Activated naive CD4-positive, alpha-beta T cell treated with anti-CD3 and anti-CD28 coated beads, Interleukin-2, amount 50 U/mL, for 16 hours (primary cell): ENCODE data around the gene AGAP3.
"Not testable (repeated sequence)": the region's sequence is repeated elsewhere in the genome, so short reads cannot be mapped to it uniquely, and the experiment has no call there.

Experiments used
- DNase-seq: peaks from one replicate; pipeline ENCODE4 v3.0.0-alpha.2; 2020

The AGAP3 gene

DNA sequence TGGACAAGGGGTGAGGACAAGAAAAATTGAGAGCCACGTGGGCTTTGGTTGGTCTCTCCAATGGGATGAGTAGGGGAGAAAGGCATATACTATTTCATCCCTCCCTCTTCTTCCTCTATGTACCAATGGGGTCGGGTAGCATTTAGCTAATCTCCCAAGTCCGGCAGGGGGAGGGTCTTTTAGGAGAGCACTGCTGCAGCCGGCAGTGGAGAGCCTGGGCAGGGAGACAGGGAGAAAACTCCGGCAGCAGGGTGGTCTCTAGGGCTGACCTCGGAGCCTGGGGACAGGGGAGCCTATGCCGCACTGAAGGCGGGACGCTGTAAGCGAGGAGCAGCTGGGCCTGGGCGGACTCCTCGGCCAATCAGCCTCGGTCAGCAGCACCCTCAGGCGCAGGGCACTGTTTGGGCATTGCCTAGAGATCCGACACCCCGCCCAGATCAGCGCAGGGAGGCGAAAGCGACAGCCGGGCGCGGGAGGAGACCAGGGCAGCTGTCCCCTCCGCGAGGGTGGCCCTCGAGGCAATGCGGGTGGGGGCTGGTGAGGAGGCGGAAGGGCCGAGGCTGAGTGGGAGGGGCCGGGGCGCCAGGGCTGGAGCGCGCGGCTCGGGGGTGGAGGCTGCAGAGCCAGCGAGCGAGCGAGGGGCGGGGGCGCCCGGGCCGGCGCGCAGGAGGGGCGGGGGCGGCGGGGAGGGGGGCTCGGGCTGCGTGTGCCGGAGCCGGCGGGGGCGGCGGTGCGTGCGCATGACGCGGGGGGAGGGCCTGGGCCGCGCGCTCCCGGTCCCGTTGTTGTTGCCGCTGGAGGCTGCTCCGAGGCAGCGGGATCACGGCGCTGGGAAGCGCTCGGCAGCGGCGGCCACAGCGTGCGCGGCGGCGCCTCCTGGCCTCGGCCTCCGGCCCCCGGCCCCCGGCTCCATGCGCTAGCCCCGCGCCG, at the start of gene AGAP3:
TSS of gene AGAP3 (plus strand) at position 785 of the 930 bp plus-strand sequence. CDS start 267 bp downstream, outside the sequence.
- DNase-seq = peak; percentile 72

DNA sequence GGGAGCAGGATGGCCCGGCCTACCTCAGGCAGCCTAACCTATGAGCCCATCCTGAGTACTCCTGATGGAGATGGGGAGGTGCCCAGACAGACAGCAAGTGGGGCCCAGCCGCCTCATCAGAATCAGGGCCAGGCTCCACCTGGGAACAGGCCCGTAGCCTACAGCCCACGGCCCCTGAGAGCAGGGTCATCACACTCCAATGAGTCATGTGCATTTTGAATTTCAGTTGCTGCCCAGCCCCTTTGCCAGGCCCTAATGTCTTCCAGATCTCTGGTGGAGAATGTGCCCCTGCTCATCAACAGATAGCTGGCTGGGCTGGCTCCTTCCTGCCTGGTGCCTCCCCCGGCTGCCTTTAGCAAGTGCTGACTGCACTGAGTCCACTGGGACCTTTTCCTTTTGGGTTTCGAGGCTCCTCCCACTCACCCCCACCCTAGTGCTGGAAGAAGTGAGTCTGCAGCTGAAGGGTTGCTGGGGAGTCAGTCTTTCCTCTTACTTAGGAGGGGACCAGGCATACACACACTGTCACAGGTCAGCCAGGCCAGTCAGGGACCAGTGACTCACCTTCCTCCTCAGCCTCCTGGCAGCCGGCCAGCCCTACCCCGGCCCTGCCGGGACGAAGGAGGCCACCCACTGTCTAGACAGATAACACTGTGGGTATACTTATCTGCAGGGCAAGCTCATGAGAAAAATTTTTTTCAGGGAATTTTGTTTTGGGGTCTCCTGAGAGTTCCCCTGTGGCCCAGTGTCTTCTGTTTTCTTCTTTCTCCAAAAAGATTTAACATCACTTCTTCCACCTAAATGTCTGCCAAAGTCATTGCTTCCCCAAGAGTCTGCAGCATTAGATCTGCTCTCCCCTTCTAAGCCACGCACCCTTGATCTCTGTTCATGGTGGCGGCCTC, 47.1 kb upstream of the AGAP3 start:
- DNase-seq = peak; percentile 63

GRCh38 chr7:151039850-151040548, 46.3 kb upstream of the AGAP3 start:
- no peak for DNase-seq

- DNase-seq = no peak
Measured at GRCh38 chr7:151040616-151041375, 45.5 kb upstream of the AGAP3 start.

- not testable (repeated sequence) for DNase-seq
Measured at GRCh38 chr7:151043449-151043848, 42.8 kb upstream of the AGAP3 start.

DNA sequence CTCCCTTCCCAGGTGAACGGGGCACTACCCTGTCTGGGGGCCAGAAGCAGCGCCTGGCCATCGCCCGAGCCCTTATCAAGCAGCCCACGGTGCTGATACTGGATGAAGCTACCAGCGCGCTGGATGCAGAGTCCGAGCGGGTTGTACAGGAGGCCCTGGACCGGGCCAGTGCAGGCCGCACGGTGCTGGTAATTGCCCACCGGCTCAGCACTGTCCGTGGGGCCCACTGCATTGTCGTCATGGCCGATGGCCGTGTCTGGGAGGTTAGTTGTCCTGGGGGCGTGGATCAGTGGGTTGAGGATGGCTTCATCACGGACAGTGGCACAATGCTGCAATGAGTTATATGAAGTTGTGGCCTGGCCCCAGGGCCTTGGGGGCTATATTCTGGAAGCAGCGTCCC, 42.3 kb upstream of the AGAP3 start:
- no peak for DNase-seq

DNA sequence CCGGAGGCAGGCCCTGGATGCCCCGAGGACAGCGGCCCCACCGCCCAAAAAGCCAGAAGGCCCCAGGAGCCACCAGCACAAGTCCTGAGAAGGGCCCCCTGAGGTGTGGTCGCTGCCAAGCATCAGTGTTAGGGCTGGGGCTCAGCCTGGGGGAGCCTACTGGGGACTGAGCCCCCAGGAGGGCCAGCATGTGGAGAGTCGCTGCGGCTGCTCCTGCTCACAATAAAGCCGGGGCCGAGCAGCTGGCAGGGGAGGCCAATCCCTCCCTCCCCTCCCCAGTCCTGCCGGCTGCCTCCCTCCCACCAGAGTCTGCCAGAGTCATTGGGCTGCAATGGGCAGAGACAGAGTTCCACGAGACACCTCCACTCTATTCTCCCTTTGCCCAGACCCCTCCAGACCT, 41.0 kb upstream of the AGAP3 start:
- DNase-seq = no peak

GRCh38 chr7:151045967-151046366, 40.3 kb upstream of the AGAP3 start:
- no peak for DNase-seq

DNA sequence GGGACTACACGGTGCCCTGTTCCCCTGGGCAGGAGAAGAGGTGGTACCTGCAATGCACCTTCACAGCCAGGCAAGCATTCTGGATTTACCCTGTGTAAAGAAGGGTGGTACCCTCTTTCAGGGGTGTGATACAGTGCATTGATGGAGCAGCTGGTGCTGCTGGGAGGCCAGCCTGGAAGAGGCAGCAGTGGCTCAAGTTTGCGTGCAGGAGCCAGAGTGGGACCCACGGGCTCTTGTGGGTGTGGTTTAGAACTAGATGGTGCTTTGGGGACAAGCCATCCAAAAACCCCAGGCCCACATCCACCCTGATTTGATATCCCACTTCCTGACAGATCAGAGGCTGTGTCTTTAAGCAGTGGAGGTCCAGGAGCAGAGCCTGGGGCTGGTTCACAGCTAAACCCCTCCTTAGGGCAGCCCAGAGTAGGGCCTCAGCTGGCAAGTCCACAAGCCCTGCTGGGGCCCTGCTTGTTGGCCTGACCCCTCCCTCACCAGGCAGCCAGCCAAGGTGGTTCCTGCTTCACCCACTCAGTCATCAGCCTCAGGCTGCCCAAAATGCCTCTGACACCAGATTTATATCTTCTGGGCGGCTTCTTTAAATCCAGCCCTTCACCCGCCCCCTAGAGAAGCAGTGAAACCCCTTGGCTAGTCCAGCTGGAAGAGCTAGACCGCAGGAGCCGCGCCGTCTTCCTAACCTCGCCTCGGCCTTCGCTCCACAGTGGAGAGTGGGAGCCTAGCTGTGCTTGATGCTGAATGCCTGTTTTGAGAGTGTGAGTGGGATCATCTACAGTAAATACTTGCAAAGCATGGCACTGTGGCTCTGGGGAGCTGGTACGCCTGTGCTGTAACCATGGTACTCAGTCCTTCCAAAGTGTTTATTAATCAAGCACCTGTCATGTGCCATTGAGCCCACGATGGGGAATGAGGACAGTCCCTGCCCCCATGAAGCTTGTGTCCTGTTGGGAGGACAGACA, 39.4 kb upstream of the AGAP3 start:
- DNase-seq = no peak

- DNase-seq = no peak
Measured at GRCh38 chr7:151047976-151048815, 38.1 kb upstream of the AGAP3 start, which contains the start of gene ASIC3. TSS of gene ASIC3 (plus strand) at chr7:151048531. CDS start at chr7:151048886, 355 bp downstream.

DNA sequence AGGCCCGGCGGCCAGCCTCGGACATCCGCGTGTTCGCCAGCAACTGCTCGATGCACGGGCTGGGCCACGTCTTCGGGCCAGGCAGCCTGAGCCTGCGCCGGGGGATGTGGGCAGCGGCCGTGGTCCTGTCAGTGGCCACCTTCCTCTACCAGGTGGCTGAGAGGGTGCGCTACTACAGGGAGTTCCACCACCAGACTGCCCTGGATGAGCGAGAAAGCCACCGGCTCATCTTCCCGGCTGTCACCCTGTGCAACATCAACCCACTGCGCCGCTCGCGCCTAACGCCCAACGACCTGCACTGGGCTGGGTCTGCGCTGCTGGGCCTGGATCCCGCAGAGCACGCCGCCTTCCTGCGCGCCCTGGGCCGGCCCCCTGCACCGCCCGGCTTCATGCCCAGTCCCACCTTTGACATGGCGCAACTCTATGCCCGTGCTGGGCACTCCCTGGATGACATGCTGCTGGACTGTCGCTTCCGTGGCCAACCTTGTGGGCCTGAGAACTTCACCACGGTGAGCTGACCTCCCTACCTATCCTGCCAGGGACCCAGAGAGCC, 37.3 kb upstream of the AGAP3 start:
- DNase-seq = no peak

DNA sequence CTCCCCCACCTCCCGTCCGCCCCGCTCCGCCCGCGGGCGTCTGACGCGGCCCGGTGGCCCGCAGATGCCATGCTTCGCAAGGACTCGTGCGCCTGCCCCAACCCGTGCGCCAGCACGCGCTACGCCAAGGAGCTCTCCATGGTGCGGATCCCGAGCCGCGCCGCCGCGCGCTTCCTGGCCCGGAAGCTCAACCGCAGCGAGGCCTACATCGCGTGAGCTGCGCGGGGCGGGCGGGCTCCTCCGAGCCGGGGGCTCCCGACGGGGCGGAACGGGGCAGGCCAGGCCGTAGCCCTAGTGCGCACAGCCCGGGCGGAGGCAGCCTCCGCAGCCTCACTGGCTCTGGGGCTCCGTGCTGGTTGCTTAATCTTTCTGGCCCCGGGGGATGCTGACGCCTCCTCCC, 35.2 kb upstream of the AGAP3 start:
- peak; percentile 66 for DNase-seq

DNA sequence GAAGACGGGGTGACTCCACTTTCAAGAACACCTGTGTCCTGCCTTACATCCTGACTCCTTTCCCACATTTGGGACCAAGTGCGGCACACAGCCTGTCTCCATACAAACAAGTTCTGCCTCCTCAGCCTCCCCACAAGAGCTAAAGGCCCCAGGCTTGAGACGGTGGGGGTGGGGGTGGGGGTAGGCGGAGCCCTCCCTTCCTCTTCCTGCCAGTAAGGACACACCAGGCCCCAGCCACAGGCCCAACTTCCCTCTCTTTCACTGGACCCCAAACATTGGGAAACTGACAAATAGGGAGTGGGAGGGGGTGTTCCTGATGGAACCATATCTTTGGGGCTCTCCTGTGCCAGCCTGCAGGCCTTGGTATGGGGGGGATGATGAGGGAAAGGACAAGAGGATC, 33.2 kb upstream of the AGAP3 start:
- DNase-seq = no peak

- no peak for DNase-seq
Measured at GRCh38 chr7:151053751-151054150, 32.5 kb upstream of the AGAP3 start.

GRCh38 chr7:151056283-151056665, 30.0 kb upstream of the AGAP3 start:
- no peak for DNase-seq

DNA sequence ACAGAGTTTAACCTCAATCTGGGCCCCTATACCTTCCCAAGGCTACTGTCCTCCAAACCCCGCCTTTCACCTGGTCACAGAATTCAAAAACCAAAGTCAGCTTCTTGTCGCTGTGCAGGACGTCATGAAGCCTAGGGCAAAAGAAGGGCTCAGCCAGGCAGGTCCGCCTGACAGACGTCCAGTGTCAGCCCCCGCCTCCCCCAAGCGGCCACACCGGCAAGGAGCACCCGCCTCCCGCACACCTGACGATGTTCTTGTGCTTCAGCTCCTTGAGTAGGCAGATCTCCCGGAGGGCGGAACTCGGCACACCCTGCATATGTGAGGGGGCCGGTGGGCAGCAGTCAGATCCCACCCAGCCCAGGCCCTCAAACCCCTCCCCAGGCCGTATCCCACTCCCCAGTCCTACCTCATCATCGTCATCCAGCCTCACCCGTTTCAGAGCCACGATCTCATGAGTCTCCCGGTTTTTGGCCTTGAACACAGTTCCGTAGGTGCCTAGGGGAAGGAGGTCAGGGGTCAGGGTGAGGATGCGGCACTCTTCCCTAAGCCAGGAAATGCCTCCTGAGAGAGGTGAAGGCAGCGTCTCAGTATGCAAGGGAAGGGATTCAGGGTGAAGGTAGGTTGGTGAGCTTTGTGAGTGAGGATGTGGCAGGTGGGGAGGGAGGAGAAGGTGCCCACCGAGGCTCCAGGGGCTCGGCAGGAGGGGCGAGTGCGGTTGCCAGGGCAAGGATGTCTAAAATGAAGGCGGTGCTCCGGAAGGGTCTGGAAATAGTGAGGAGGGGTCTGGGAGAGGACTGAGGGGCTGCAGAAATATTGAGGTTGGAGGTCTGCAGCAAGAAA, 29.4 kb upstream of the AGAP3 start:
- no peak for DNase-seq

GRCh38 chr7:151057506-151057988, 28.7 kb upstream of the AGAP3 start, which contains the start of gene CDK5:
TSS of gene CDK5 (minus strand) at chr7:151057897. CDS start at chr7:151057848, 49 bp downstream.
- no peak for DNase-seq
